Ovary (tissue), 3 donors: ENCODE results near the gene IL17RD.

Experiments
- EP300 ChIP-seq: sonication (generic); formaldehyde crosslinking; IDR thresholded peaks from one replicate; pipeline ENCODE4 v1.6.1; 2017; ENCODE audit warnings: antibody characterized with exemption
- POLR2A ChIP-seq: fragments of 450-650 bp; IDR thresholded peaks from one replicate; pipeline ENCODE4 v1.6.1; 2017; ENCODE audit warnings: antibody characterized with exemption, mild to moderate bottlenecking, moderate library complexity
- TF ChIP-seq, protein P1 (sequence below), 3 donors: fragments of 450-650 bp in 2 of 3; fragments of 200-600 bp in 1 of 3; IDR thresholded peaks; one replicate each; pipeline versions ENCODE4 v1.5.1 to v1.8.0; 2016 to 2022; ENCODE audit warnings: antibody characterized with exemption in 3 of 3, mild to moderate bottlenecking in 1 of 3
- donor health status: DM: no; HTN: no; CAD: no.

DNA sequence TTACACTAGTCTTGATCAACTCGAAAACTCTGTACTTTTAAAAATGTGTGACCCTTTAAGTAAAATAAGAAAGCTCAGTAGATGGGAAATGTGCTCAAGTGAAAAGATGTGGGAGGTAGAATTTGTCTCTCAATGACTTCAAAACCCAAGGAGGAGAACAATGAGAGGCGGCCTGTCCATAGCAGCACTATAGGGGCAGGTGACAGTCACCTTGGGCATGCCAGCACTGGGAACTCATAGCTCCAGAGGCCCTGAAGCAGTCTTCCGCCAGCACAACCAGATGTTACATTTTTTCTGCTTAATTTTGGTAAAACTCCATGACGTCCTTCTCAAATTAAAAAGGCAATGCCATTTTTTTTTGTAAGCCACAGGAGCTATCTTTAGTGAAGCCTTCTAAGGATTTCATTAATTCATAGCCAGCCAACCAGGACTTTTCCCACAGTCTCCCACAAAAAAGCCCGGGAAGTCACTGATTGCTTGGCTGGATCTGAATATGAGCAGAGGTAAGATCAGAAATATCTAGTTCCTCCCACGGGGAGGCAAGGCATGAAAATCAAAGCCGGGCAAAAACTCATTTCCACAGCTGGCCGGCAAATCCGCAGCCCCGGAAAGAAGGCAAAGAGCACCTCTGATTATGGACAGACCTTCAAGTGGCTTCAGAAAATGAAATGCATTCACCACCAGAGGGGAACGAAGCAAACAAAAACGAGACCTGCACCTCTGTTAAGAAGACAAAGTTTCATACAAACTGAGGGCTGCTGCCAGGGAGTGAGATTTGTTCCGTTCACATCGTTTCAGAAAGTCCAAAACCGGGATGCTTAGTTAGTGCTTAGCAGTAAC is 10.5 kb downstream of the IL17RD start:
- TF ChIP-seq, protein P1, sequence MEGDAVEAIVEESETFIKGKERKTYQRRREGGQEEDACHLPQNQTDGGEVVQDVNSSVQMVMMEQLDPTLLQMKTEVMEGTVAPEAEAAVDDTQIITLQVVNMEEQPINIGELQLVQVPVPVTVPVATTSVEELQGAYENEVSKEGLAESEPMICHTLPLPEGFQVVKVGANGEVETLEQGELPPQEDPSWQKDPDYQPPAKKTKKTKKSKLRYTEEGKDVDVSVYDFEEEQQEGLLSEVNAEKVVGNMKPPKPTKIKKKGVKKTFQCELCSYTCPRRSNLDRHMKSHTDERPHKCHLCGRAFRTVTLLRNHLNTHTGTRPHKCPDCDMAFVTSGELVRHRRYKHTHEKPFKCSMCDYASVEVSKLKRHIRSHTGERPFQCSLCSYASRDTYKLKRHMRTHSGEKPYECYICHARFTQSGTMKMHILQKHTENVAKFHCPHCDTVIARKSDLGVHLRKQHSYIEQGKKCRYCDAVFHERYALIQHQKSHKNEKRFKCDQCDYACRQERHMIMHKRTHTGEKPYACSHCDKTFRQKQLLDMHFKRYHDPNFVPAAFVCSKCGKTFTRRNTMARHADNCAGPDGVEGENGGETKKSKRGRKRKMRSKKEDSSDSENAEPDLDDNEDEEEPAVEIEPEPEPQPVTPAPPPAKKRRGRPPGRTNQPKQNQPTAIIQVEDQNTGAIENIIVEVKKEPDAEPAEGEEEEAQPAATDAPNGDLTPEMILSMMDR (IDR thresholded peaks at IDR 0.05), result no peak
- TF ChIP-seq POLR2A, result no peak
- TF ChIP-seq EP300, result no peak
